HG02763 (cell line): ENCODE measurements around the gene CBR1.
"Not testable (repeated sequence)": the region's sequence is repeated elsewhere in the genome, so short reads cannot be mapped to it uniquely, and the experiment has no call there.

Experiments used
- ATAC-seq: cut with Tn5 transposase; IDR thresholded peaks from one replicate; pipeline ENCODE4 v1.9.1; 2021; ENCODE audit warnings: mild to moderate bottlenecking, moderate library complexity; ENCODE audit not compliant: unreplicated experiment

Gene CBR1

GRCh38 chr21:36047139-36047538, 22.7 kb upstream of the CBR1 start:
- no peak for ATAC-seq

- ATAC-seq: no peak
These were observed 21.5 kb upstream of the CBR1 start for GRCh38 chr21:36048357-36048756.

- ATAC-seq: no peak
These were observed 16.7 kb upstream of the CBR1 start for GRCh38 chr21:36052860-36053714.

- ATAC-seq: no peak
These were observed 16.1 kb upstream of the CBR1 start for GRCh38 chr21:36053715-36054062.

- no peak for ATAC-seq
These were observed 14.3 kb upstream of the CBR1 start for GRCh38 chr21:36055551-36055950.

- ATAC-seq: peak; percentile 31
These were observed 10.0 kb upstream of the CBR1 start for GRCh38 chr21:36059823-36060158.

GRCh38 chr21:36060159-36060921, 9.5 kb upstream of the CBR1 start, which contains the start of gene SETD4:
Gene SETD4 (minus strand): TSS chr21:36060526. CDS start chr21:36058888, 1,638 bp downstream.
- peak; percentile 92 for ATAC-seq

- no peak for ATAC-seq
These were observed 8.4 kb upstream of the CBR1 start for GRCh38 chr21:36061445-36061844.

GRCh38 chr21:36063375-36064084, 6.3 kb upstream of the CBR1 start:
- ATAC-seq: no peak

- no peak for ATAC-seq
These were observed 5.8 kb upstream of the CBR1 start for GRCh38 chr21:36064085-36064460.

GRCh38 chr21:36065497-36066036, 4.3 kb upstream of the CBR1 start:
- ATAC-seq: no peak

- ATAC-seq: no peak
These were observed 951 bp upstream of the CBR1 start for GRCh38 chr21:36068748-36069398.

GRCh38 chr21:36070999-36071398, 1.2 kb downstream of the CBR1 start:
- no peak for ATAC-seq

- ATAC-seq: no peak
These were observed 2.8 kb downstream of the CBR1 start for GRCh38 chr21:36072453-36073162.

- no peak for ATAC-seq
These were observed 3.4 kb downstream of the CBR1 start for GRCh38 chr21:36073181-36073580.

- not testable (repeated sequence) for ATAC-seq
These were observed 4.1 kb downstream of the CBR1 start for GRCh38 chr21:36073911-36074310.

- no peak for ATAC-seq
These were observed 5.3 kb downstream of the CBR1 start for GRCh38 chr21:36075171-36075570.

GRCh38 chr21:36075953-36076352, 6.1 kb downstream of the CBR1 start:
- ATAC-seq: no peak

GRCh38 chr21:36076878-36077655, 7.2 kb downstream of the CBR1 start:
- peak; percentile 64 for ATAC-seq
